Sigmoid colon (tissue), 4 donors: ENCODE results near the gene ETF1.

Experiments used
- CTCF ChIP-seq, 4 experiments: fragments of 450-650 bp in 3 of 4; fragments of 200-600 bp in 1 of 4; IDR thresholded peaks; one replicate each; pipeline ENCODE4 v1.5.1; 2016 to 2019; ENCODE audit warnings: antibody characterized with exemption in 4 of 4, mild to moderate bottlenecking in 3 of 4, moderate library complexity in 2 of 4
- EP300 ChIP-seq, 4 donors: sonication (generic); formaldehyde crosslinking; IDR thresholded peaks; one replicate each; pipeline ENCODE4 v1.6.1; 2017; ENCODE audit warnings: antibody characterized with exemption in 4 of 4
- POLR2A ChIP-seq, 2 donors: fragments of 450-650 bp; IDR thresholded peaks; one replicate each; pipeline ENCODE4 v1.6.1; 2016; ENCODE audit warnings: antibody characterized with exemption in 2 of 2, mild to moderate bottlenecking in 2 of 2, moderate library complexity in 2 of 2

- TF ChIP-seq CTCF (IDR thresholded peaks at IDR 0.05) (no peak), POLR2A (IDR thresholded peaks at IDR 0.05) (no peak), EP300 (IDR thresholded peaks at IDR 0.05) (no peak)
Measured at GRCh38 chr5:138457531-138458275, 85.3 kb downstream of the ETF1 start.
